WTC11 (cell line): ENCODE measurements around the gene R3HDML. TPM values are rescaled to one million over a fixed set of nuclear protein-coding genes. Genes with fewer than 3 reads are reported as not detected.

ENCODE experiments used
- ATAC-seq: fragments of 200-7000 bp; cut with Tn5 transposase; 2 replicates; pipeline ENCODE4 v1.10.0; 2021; ENCODE audit warnings: mild to moderate bottlenecking, moderate library complexity
- CTCF ChIA-PET: fragments of 300-600 bp; sonication (Branson Sonifier 250); formaldehyde crosslinking; loops from one replicate; lab custom pipeline; 2021; ENCODE audit warnings: antibody characterized with exemption; lab: Charles Lee
- POLR2A ChIA-PET: fragments of 350-600 bp; sonication (Branson Sonifier 250); formaldehyde crosslinking; loops from one replicate; lab custom pipeline; 2021; ENCODE audit warnings: antibody characterized with exemption; lab: Charles Lee
- DNase-seq: peaks from one replicate; pipeline ENCODE4 v3.0.0; 2021; ENCODE audit warnings: low spot score
- H3K27ac Mint-ChIP-seq: 2 replicates; pipeline ENCODE4 v1.8.0; 2021; ENCODE audit warnings: mixed read lengths
- H3K27me3 Mint-ChIP-seq: 2 replicates; pipeline ENCODE4 v1.8.0; 2021; ENCODE audit warnings: low read depth, mild to moderate bottlenecking, moderate library complexity, mixed read lengths
- H3K36me3 Mint-ChIP-seq: 2 replicates; pipeline ENCODE4 v1.8.0; 2021; ENCODE audit warnings: mixed read lengths
- H3K4me1 Mint-ChIP-seq: 2 replicates; pipeline ENCODE4 v1.8.0; 2022; ENCODE audit warnings: mixed read lengths
- H3K4me3 Mint-ChIP-seq: 2 replicates; pipeline ENCODE4 v1.8.0; 2021; ENCODE audit warnings: mild to moderate bottlenecking, moderate library complexity, mixed read lengths
- H3K9me3 Mint-ChIP-seq: 2 replicates; pipeline ENCODE4 v1.8.0; 2021; ENCODE audit warnings: mixed read lengths
- AR ChIP-seq: fragments of 250-450 bp; sonication (Bioruptor Pico); IDR thresholded peaks from 2 replicates; pipeline ENCODE4 v1.9.0; 2021; ENCODE audit warnings: mild to moderate bottlenecking
- ARID4B ChIP-seq: sonication (generic); formaldehyde crosslinking; IDR thresholded peaks from 2 replicates; pipeline ENCODE4 v1.8.0; 2023; ENCODE audit warnings: missing genetic modification reagents, mild to moderate bottlenecking, borderline replicate concordance
- ATF3 ChIP-seq: sonication (generic); formaldehyde crosslinking; conservative IDR thresholded peaks from 2 replicates; pipeline ENCODE4 v1.8.1; 2022; ENCODE audit warnings: mild to moderate bottlenecking, missing genetic modification reagents
- CTCF ChIP-seq: fragments of 200-600 bp; IDR thresholded peaks from 2 replicates; pipeline ENCODE4 v1.8.0; 2022; ENCODE audit warnings: antibody characterized with exemption
- FOXP1 ChIP-seq: sonication (generic); formaldehyde crosslinking; IDR thresholded peaks from 2 replicates; pipeline ENCODE4 v1.8.0; 2022; ENCODE audit warnings: missing genetic modification reagents, mild to moderate bottlenecking, moderate library complexity, borderline replicate concordance
- FOXP4 ChIP-seq: sonication (generic); formaldehyde crosslinking; IDR thresholded peaks from 2 replicates; pipeline ENCODE4 v1.8.0; 2022; ENCODE audit warnings: mild to moderate bottlenecking, missing genetic modification reagents
- NR2C2 ChIP-seq: sonication (generic); formaldehyde crosslinking; IDR thresholded peaks from 2 replicates; pipeline ENCODE4 v1.8.0; 2022; ENCODE audit warnings: mild to moderate bottlenecking, missing genetic modification reagents
- NR3C1 ChIP-seq: sonication (generic); formaldehyde crosslinking; conservative IDR thresholded peaks from 2 replicates; pipeline ENCODE4 v1.8.1; 2023; ENCODE audit warnings: low read depth, mild to moderate bottlenecking, missing genetic modification reagents
- SP1 ChIP-seq: sonication (generic); formaldehyde crosslinking; conservative IDR thresholded peaks from 2 replicates; pipeline ENCODE4 v1.8.1; 2022; ENCODE audit warnings: missing genetic modification reagents
- TEAD1 ChIP-seq: sonication (generic); formaldehyde crosslinking; IDR thresholded peaks from 2 replicates; pipeline ENCODE4 v1.8.0; 2022; ENCODE audit warnings: mild to moderate bottlenecking, missing genetic modification reagents
- ZBTB43 ChIP-seq: sonication (generic); formaldehyde crosslinking; IDR thresholded peaks from 2 replicates; pipeline ENCODE4 v1.8.1; 2023; ENCODE audit warnings: mild to moderate bottlenecking, missing genetic modification reagents
- ZNF121 ChIP-seq: sonication (generic); formaldehyde crosslinking; IDR thresholded peaks from 2 replicates; pipeline ENCODE4 v1.8.0; 2023; ENCODE audit warnings: missing genetic modification reagents
- ZNF138 ChIP-seq: sonication (generic); formaldehyde crosslinking; conservative IDR thresholded peaks from 2 replicates; pipeline ENCODE4 v1.8.1; 2022; ENCODE audit warnings: mild to moderate bottlenecking, moderate library complexity, missing genetic modification reagents
- ZNF263 ChIP-seq: sonication (generic); formaldehyde crosslinking; IDR thresholded peaks from 2 replicates; pipeline ENCODE4 v1.8.1; 2022; ENCODE audit warnings: low read depth, mild to moderate bottlenecking, moderate library complexity, missing genetic modification reagents
- ZNF281 ChIP-seq: sonication (generic); formaldehyde crosslinking; IDR thresholded peaks from 2 replicates; pipeline ENCODE4 v1.8.0; 2023; ENCODE audit warnings: mild to moderate bottlenecking, missing genetic modification reagents
- ZNF317 ChIP-seq: sonication (generic); formaldehyde crosslinking; IDR thresholded peaks from 2 replicates; pipeline ENCODE4 v1.8.1; 2023; ENCODE audit warnings: low read depth, mild to moderate bottlenecking, moderate library complexity, missing genetic modification reagents, borderline replicate concordance
- ZNF416 ChIP-seq: fragments of 250-450 bp; sonication (Bioruptor Pico); IDR thresholded peaks from 2 replicates; pipeline ENCODE4 v1.9.0; 2021; ENCODE audit warnings: mild to moderate bottlenecking, inconsistent platforms
- ZNF671 ChIP-seq: fragments of 250-450 bp; sonication (Bioruptor Pico); IDR thresholded peaks from 2 replicates; pipeline ENCODE4 v1.8.0; 2021; ENCODE audit warnings: mild to moderate bottlenecking
- total RNA-seq: library from RNA; stranded (reverse); gene quantifications from 3 replicates; pipeline ENCODE4 v1.2.3, GENCODE V29; 2021

R3HDML gene
- total RNA-seq, 1 experiment from 2014 or later: not detected

- H3K9me3 Mint-ChIP-seq: no peaks in the 10 kb centered on the region
- H3K4me1 Mint-ChIP-seq: no peaks in the 10 kb centered on the region
- no peaks in the 10 kb centered on the region; the same call in 1 of the 2 replicates for H3K27me3 Mint-ChIP-seq
- ChIA-PET POLR2A (no interaction called here), CTCF (no interaction called here)
- DNase-seq (no peak), ATAC-seq (no peak)
- H3K4me3 Mint-ChIP-seq: no peak overlapping the region
- H3K36me3 Mint-ChIP-seq: no peaks in the 10 kb centered on the region
- TF ChIP-seq ZNF671 (CRISPR knock-in tag) (no peak), NR2C2 (CRISPR knock-in tag) (no peak), FOXP1 (CRISPR knock-in tag) (no peak), CTCF (no peak), ARID4B (CRISPR knock-in tag) (no peak), ATF3 (CRISPR knock-in tag) (no peak), ZNF317 (CRISPR knock-in tag) (no peak), TEAD1 (CRISPR knock-in tag) (no peak), ZNF121 (CRISPR knock-in tag) (no peak), ZNF281 (CRISPR knock-in tag) (no peak), NR3C1 (CRISPR knock-in tag) (no peak), ZNF263 (no peak), SP1 (no peak)
- H3K27ac Mint-ChIP-seq: no peak overlapping the region
These were observed 32.5 kb upstream of the R3HDML start for GRCh38 chr20:44304383-44304782.

- ChIA-PET POLR2A (no interaction called here), CTCF (interaction anchor here (0.6 kb wide), 1 partner anchor 1151 kb away, joined by 3 read pairs; no protein-coding TSS in a partner anchor)
- Mint-ChIP-seq H3K4me1 (peaks cover 10% of the 10 kb centered on the region), H3K27me3 (peaks cover 19% of the 10 kb centered on the region), H3K4me3 (no peak overlapping the region), H3K36me3 (no peaks in the 10 kb centered on the region), H3K9me3 (no peaks in the 10 kb centered on the region), H3K27ac (no peak overlapping the region)
- ATAC-seq (no peak), DNase-seq (no peak)
- TF ChIP-seq ZNF416: no peak
- no peak for TF ChIP-seq FOXP4 (CRISPR knock-in tag)
- TF ChIP-seq ZNF138 (CRISPR knock-in tag): no peak
- no peak for TF ChIP-seq ZBTB43 (CRISPR knock-in tag)
- TF ChIP-seq AR (CRISPR knock-in tag): no peak
These were observed 29.9 kb upstream of the R3HDML start for GRCh38 chr20:44306927-44307326.
